DND-41 (cell line): ENCODE data around the gene ANK3.

Experiments used
- CTCF ChIP-seq: IDR thresholded peaks from 2 replicates; pipeline ENCODE4 v1.5.1; 2012; ENCODE audit warnings: borderline replicate concordance, low read length, moderate library complexity, mild to moderate bottlenecking; ENCODE audit not compliant: poor library complexity, severe bottlenecking; ENCODE audit errors: extremely low read depth
- EZH2 ChIP-seq: IDR thresholded peaks from 3 replicates; pipeline ENCODE4 v1.6.1; 2012; ENCODE audit warnings: borderline replicate concordance, low read depth, mild to moderate bottlenecking, moderate library complexity, low read length, inconsistent platforms; ENCODE audit not compliant: severe bottlenecking

GRCh38 chr10:60110739-60111138 lies 278.9 kb downstream of the ANK3 start:
- TF ChIP-seq CTCF (no peak), EZH2 (no peak)
